Upper lobe of left lung (tissue), 6 donors: Measurements from ENCODE around the gene HCFC1. TPM values are rescaled to one million over a fixed set of nuclear protein-coding genes. Genes with fewer than 3 reads are reported as not detected.
A peak's percentile ranks its signal among the peaks of the same experiment; 100 is the strongest.

Source experiments
- ATAC-seq, 2 donors: fragments of 200-7000 bp; cut with Tn5 transposase; one replicate each; pipeline ENCODE4 v1.9.1; 2022; ENCODE audit warnings: mild to moderate bottlenecking in 2 of 2, moderate library complexity in 2 of 2; ENCODE audit not compliant: low FRiP score in 2 of 2
- DNase-seq, 2 donors: peaks; one replicate each; pipeline ENCODE4 v3.0.0-alpha.2; 2019 to 2020
- H3K27ac ChIP-seq, 4 donors: fragments of 200-600 bp; sonication (generic); one replicate each; pipeline ENCODE4 v1.5.1; 2016 to 2019
- H3K27me3 ChIP-seq, 4 donors: fragments of 200-600 bp; sonication (generic); one replicate each; pipeline ENCODE4 v1.5.1; 2017 to 2019
- H3K36me3 ChIP-seq, 4 donors: fragments of 200-600 bp; sonication (generic); one replicate each; pipeline ENCODE4 v1.5.1; 2016 to 2019
- H3K4me1 ChIP-seq, 4 donors: fragments of 200-600 bp; sonication (generic); one replicate each; pipeline ENCODE4 v1.5.1; 2018 to 2019
- H3K4me3 ChIP-seq, 4 donors: fragments of 200-600 bp; sonication (generic); one replicate each; pipeline ENCODE4 v1.5.1; 2017 to 2019; ENCODE audit warnings: mild to moderate bottlenecking in 2 of 4, moderate library complexity in 1 of 4
- H3K9me3 ChIP-seq, 4 donors: fragments of 200-600 bp; sonication (generic); one replicate each; pipeline ENCODE4 v1.5.1; 2018 to 2019
- CTCF ChIP-seq, 6 experiments: fragments of 450-650 bp in 4 of 6; fragments of 200-600 bp in 2 of 6; sonication (generic) in 2 of 6; IDR thresholded peaks; one replicate each; pipeline ENCODE4 v1.5.1; 2016 to 2019; ENCODE audit warnings: antibody characterized with exemption in 6 of 6
- EP300 ChIP-seq, 4 donors: sonication (generic); formaldehyde crosslinking; IDR thresholded peaks; one replicate each; pipeline ENCODE4 v1.5.1; 2017; ENCODE audit warnings: antibody characterized with exemption in 4 of 4, control low read depth in 2 of 4
- POLR2A ChIP-seq, 4 donors: fragments of 450-650 bp; IDR thresholded peaks; one replicate each; pipeline ENCODE4 v1.5.1; 2016 to 2017; ENCODE audit warnings: antibody characterized with exemption in 4 of 4, mild to moderate bottlenecking in 2 of 4
- POLR2AphosphoS5 ChIP-seq, 2 donors: sonication (generic); formaldehyde crosslinking; IDR thresholded peaks; one replicate each; pipeline ENCODE4 v1.5.1; 2017; ENCODE audit warnings: antibody characterized with exemption in 2 of 2
- WGBS, 2 donors: methylation state at CpG; one replicate each; pipeline ENCODE4 v1.1.5; 2017 to 2018; 5-methylcytosine and 5-hydroxymethylcytosine counted together
- total RNA-seq, 6 donors: library from RNA; depleted of rRNA in 4 of 6; stranded (reverse); fragments of >200 nt in 4 of 6; gene quantifications; one replicate each; pipeline versions ENCODE4 v1.1.0 to v1.2.1, GENCODE V29; 2016 to 2021
- donor health status: DM: no; HTN: no; CAD: no; lungs with moderate emphysema.
- donor health status: DM: no; HTN: yes; CAD: no; lungs with severe emphysema.

HCFC1 gene
- total RNA-seq, 6 donors from 2014 or later = 40.8 to 78.9 (median 52.2) TPM

- no peak for TF ChIP-seq POLR2A (IDR thresholded peaks at IDR 0.05)
- no peak for TF ChIP-seq POLR2AphosphoS5 (IDR thresholded peaks at IDR 0.05)
- TF ChIP-seq EP300 (IDR thresholded peaks at IDR 0.05) = no peak
- TF ChIP-seq CTCF (IDR thresholded peaks at IDR 0.05) = no peak
- Histone ChIP-seq H3K4me3 (peak overlapping the region; percentile 64 to 90 (median 75)), H3K27ac (peak overlapping the region; percentile 95 to 100 (median 100)), H3K27me3 (no peaks in the 10 kb centered on the region), H3K4me1 (peaks cover 36 to 64% (median 47%) of the 10 kb centered on the region in 4 donors), H3K36me3 (no peaks in the 10 kb centered on the region), H3K9me3 (peaks cover 0 to 10% (median 0%) of the 10 kb centered on the region in 4 donors)
- DNase-seq = peak in 1 of 2 donors; percentile 82
- ATAC-seq = peak; percentile 23 to 61
- 2 to 9% methylated on average over 11 to 48 of the region's 49 CpGs for WGBS, 2 donors
Observed at GRCh38 chrX:153970357-153971123, 1.1 kb downstream of the HCFC1 start.

- H3K4me3 ChIP-seq = peak overlapping the region; percentile 64 to 90 (median 75)
- H3K4me1 ChIP-seq = peaks cover 36 to 67% (median 47%) of the 10 kb centered on the region in 4 donors
- DNase-seq (peak in 1 of 2 donors; percentile 77), ATAC-seq (no peak)
- WGBS, 2 donors = 0 to 26% methylated on average over 15 to 26 of the region's 26 CpGs
- no peaks in the 10 kb centered on the region for H3K27me3 ChIP-seq
- no peaks in the 10 kb centered on the region for H3K36me3 ChIP-seq
- peaks cover 0 to 10% (median 0%) of the 10 kb centered on the region in 4 donors for H3K9me3 ChIP-seq
- H3K27ac ChIP-seq = peak overlapping the region; percentile 95 to 100 (median 100)
- TF ChIP-seq POLR2A (IDR thresholded peaks at IDR 0.05) (no peak), EP300 (IDR thresholded peaks at IDR 0.05) (no peak), CTCF (IDR thresholded peaks at IDR 0.05) (no peak), POLR2AphosphoS5 (IDR thresholded peaks at IDR 0.05) (no peak)
Observed at GRCh38 chrX:153969904-153970356, 1.7 kb downstream of the HCFC1 start.

- Histone ChIP-seq H3K4me3 (peak overlapping the region; percentile 64 to 90 (median 75)), H3K27ac (peak overlapping the region; percentile 95 to 100 (median 100)), H3K9me3 (peaks cover 0 to 10% (median 0%) of the 10 kb centered on the region in 4 donors), H3K27me3 (no peaks in the 10 kb centered on the region), H3K36me3 (peaks cover 0 to 3% (median 0%) of the 10 kb centered on the region in 4 donors), H3K4me1 (peaks cover 36 to 66% (median 45%) of the 10 kb centered on the region in 4 donors)
- WGBS, 2 donors = 8 to 49% methylated on average over 5 to 25 of the region's 25 CpGs
- TF ChIP-seq EP300 (IDR thresholded peaks at IDR 0.05) (no peak), CTCF (IDR thresholded peaks at IDR 0.05) (no peak), POLR2A (IDR thresholded peaks at IDR 0.05) (no peak), POLR2AphosphoS5 (IDR thresholded peaks at IDR 0.05) (no peak)
- DNase-seq = no peak
- no peak for ATAC-seq
Observed at GRCh38 chrX:153969125-153969903, 2.3 kb downstream of the HCFC1 start.

- WGBS, 2 donors = 61% methylated on average over 7 of the region's 12 CpGs; no CpG with 5 or more reads in 1 of the 2 donors
- peaks cover 0 to 10% (median 0%) of the 10 kb centered on the region in 4 donors for H3K9me3 ChIP-seq
- TF ChIP-seq EP300 (IDR thresholded peaks at IDR 0.05) = no peak
- no peak for TF ChIP-seq POLR2AphosphoS5 (IDR thresholded peaks at IDR 0.05)
- TF ChIP-seq POLR2A (IDR thresholded peaks at IDR 0.05) = no peak
- TF ChIP-seq CTCF (IDR thresholded peaks at IDR 0.05) = no peak
- peaks cover 36 to 60% (median 39%) of the 10 kb centered on the region in 4 donors for H3K4me1 ChIP-seq
- peak overlapping the region; percentile 18 to 100 (median 98) for H3K27ac ChIP-seq
- DNase-seq = peak in 1 of 2 donors; percentile 19
- H3K27me3 ChIP-seq = no peaks in the 10 kb centered on the region
- peaks cover 0 to 7% (median 4%) of the 10 kb centered on the region in 4 donors for H3K36me3 ChIP-seq
- ATAC-seq = no peak
- peak overlapping the region in 2 of 4 donors; percentile 75 to 90 for H3K4me3 ChIP-seq
Observed at GRCh38 chrX:153968754-153969124, 2.9 kb downstream of the HCFC1 start.
